ENCODE results near the gene ZMIZ2.

GRCh38 chr7:44711528-44711927, 37.1 kb upstream of the ZMIZ2 start:
- TF ChIP-seq CTCF (IDR thresholded peaks at IDR 0.05; ENCODE audit: low read depth, low read length) = no peak
- TF ChIP-seq EZH2phosphoT487 (IDR thresholded peaks at IDR 0.05; ENCODE audit: low read depth) = no peak

All from OCI-LY3 (cell line).